HG02763 (cell line): Measurements from ENCODE around the gene CARD10.
A peak's percentile ranks its signal among the peaks of the same experiment; 100 is the strongest.

ENCODE experiments used
- ATAC-seq: cut with Tn5 transposase; IDR thresholded peaks from one replicate; pipeline ENCODE4 v1.9.1; 2021; ENCODE audit warnings: mild to moderate bottlenecking, moderate library complexity; ENCODE audit not compliant: unreplicated experiment

Gene CARD10

DNA sequence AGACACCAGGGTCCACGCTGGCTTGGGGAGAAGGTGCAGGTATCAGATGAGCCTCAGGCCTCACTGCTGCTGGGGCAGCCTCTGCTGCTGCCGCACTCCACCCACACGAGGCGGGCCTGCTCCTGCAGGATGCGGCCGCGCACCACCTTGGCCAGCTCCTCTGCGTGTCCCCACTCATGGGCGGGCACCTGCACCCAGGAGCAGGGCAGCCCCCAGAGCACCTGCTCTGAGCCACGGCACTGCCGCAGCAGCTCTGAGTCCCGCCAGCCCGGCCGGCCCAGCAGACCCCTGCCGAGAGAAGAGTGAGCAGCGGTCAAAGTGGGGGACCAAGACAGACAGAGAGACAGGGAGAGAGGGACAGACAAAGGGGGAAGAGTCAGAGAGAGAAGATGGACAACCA, 28.1 kb downstream of the CARD10 start:
- no peak for ATAC-seq

DNA sequence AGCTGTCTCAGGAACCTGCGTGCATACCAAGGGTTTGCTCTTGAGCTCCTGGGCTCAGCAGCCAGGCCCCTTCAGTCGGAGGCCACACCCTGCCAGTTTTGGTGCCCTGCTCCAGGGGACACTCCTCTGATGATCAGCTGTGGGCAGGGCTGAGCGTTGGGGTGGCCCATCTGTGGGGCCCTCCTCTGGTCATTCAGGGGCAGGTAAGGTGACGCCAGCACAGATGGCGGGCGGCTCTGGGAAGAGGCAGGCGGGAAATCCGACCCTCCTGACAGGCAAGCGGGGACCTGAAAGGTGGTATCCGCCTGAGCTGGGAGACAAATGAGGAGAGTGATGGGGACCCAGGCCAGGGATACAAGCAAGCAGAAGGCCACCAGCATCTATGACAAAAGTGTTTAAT, 29.2 kb downstream of the CARD10 start:
- ATAC-seq = no peak

DNA sequence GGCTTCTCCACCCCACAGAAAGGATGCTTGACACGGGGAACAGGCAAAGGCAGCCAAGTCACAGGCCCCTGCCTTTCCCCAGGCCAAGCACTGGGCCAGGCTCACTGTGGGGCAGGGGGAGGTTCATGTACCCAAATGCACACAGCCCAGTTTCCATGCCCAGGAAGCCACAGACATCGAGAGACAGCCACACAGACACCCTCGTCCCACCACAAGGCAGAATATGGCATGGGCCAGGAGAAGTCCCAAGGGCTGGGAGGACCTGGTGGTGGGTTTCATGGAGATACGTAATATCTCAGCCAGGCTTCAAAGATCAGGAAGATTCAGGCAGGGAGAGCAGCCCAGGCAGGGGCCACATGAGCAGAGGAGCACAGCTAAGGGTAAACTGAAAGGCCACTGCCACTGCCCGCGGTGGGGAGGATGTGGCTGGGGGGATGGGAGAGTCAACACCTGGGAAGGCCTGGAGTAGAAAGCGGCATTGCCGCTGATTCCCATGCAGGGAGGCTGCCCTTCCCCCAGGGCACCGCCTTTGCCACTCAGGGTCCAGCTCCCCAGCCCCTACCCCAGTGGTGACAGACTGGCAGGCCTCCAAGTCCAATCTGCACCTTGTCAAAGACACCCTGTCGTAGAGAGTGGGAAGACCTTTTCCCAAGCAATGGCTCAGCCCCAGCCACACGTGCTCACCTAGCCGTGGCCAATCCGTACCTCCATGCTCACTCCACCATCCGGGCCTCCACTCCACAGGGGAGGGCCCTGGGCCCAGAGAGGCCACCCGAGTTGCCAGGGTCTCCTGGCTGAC, 30.7 kb downstream of the CARD10 start:
- no peak for ATAC-seq

DNA sequence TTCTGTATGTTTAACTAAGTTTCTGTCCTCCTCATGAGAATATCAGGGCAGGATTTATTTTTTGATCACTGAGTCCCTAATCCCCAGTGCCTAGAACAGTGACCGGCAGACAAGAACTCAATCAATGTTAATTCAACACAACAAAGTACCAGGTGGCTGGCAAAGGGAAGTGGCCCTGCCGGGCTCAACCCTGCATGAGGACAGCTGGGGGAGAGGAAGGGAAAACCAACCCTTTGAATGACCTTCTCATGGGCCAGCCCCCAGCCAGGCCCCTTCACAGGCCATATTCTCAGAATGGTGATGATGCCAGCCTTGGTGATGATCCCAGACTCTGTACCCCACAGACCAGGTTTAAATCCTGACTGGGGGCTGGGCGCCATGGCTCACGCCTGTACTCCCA, 31.6 kb downstream of the CARD10 start:
- ATAC-seq = no peak

DNA sequence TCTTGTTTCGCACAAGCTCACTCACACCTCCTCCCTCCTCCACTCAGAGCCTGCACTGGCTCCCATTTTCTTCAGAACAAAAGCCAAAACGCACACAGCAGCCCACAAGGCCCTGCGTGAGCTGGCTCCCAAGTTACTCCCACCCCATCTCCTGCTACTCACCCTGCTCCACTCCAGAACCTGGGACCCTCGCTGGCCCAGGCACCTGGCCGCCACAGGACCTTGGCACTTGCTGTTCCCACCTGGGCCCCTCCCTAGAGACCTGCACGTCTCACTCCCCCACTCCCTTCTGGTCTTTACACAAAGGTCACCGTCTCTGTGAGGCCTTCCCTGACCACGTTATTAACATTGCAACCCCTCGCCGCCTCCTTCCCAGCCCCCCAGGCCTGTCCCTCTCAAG, 32.1 kb downstream of the CARD10 start:
- ATAC-seq = no peak

DNA sequence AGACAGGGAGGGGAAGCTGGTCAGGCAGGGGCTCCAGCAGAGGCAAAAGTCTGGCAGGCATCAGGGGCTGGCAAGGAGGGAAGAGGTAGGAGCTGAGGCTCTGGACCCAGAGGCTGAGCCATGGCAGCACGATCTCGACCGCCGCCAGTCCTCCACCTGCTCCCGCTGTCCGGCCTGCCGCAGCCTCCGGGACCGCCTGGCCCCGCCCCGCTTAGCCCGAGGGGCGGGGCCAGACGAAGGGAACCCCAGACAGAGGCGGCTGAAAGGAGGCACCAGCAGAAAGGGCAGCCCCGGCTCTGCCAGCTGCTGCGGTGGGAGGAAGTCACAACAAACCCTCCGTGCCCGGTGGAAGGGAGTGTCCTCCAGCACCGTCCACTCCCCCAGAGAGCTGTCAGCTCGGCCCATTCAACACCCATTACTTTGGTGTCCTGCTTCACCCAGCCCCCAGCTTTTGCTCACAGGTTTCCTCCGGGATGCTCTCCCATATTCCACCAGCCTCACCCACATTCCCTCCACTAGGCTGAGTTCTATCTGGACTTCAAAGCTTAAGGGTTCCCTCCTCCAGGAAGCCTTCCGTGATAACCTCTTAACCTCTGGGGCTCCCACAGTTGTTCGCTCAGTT, 32.9 kb downstream of the CARD10 start, which contains the start of gene MFNG:
Gene MFNG, minus strand, starts transcription at position 161 of the 622 bp plus-strand sequence. CDS start 207 bp downstream, outside the sequence.
- peak; percentile 58 for ATAC-seq

DNA sequence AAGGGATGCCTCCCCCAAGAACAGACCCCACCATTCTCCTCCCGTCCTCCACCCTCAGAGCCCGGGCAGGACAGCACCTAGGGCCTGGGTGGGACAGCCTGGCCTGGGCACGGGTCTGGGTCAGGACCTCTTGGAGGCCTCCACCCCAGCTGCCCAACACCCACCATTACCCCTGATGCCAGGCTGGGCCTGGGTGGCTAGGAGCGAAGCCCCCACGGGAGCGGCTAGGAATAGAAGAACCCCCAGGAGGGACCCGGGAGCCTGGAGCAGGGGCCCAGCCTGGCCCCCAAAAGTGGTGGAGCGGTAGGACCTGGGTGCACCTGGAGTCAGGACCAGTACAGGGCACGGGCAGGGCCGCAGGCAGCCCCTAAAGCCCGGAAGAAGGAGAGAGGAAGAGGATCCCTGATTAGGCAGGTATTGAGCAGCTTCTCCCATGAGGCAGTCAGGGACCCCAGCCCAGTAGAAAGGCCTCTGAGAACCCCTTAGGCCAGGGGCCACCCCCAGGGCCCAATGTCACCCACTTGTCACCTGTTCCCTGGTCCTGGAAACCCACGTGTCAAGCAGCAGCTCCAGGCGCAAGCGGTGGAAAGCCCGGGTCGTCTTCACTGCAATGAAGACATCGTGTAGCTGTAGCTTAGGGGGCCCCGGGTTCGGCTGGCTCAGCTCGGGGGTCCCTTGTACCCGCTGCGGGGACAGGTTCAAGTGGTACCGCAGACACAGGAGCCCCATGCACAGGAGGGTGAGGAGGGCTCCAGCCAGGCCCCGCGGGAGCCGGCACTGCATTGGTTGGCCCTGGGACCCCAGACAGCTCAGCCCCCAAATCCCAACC, 33.6 kb downstream of the CARD10 start:
- peak; percentile 15 for ATAC-seq

DNA sequence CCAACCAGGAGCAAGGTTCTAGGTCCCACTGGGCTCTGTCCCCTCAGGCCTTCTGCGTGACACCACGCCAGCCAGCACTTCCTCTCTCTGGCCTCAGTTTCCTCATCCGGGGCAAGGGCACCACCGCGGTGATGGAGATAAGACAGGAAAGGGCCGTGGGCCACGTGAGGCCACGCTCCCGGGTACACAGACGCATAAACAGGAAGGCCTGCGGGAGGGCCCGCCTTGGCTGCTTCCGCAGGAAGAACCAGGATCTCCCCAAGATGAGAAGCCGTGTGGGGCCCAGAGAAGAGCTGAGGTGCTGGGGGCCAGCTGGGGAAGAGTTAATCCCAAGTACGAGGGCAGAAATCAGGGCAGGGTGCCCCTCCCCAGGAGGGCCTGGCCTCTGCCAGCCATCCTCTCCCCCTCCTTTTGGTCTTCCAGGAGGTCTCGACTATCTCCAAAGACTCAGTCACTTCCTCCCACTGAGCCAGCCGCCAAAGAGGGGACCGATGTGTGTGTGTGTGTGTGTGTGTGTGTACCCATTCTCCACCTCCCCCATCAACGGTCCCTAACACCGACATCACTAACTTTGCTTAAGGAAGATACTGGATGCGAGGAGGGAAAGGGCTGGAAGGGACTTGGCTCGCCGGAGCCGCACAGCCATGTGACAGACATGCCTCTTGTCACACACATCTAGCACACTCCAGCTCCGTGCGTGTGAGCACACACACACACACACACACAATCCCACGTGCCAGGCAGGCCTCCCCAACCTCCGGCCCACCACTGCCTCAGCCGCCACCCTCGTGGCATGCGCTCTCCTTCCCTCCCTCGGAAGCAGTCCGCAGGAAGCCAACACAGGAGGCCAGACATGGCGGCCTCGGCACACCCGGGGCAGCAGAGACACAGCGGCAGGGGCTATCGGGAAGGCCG, 34.5 kb downstream of the CARD10 start:
- peak; percentile 35 for ATAC-seq

DNA sequence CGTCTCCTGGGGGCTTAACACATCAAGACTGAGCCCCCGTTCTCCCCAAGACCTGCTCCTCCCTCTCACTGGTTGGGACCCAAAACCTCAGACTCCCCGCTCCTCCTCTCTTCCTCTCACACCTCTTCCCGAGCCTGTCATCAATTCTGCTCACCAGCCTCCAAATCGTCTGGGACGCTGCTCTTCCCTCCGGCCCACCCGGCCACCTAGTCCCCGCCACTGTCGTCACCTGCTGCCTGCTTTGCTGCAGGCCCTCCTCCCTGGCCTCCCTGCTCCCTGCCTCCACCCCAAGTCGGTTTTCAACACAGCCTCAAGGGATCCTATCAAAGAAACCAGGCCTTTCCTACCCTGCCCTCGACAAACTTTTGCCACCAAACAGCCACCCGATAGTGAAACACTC, 36.2 kb downstream of the CARD10 start:
- ATAC-seq = no peak

DNA sequence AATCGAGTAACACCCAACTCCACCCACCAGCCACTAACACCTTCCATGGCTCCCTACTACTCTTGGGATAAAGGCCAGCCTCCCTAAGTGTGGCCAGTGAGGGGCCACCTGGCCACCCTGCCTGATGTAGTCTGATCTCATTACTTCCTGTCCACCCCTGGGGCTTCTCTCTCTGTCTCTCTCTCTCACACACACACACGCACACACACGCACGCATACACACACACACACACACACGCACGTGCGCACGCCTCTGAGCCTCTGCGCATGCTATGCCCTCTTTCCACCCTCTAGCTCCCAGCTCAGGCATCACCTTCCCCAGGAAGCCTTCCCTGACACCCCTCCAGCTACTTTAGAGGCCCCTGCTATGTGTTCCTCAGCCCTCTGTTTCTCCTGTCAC, 37.0 kb downstream of the CARD10 start:
- no peak for ATAC-seq

DNA sequence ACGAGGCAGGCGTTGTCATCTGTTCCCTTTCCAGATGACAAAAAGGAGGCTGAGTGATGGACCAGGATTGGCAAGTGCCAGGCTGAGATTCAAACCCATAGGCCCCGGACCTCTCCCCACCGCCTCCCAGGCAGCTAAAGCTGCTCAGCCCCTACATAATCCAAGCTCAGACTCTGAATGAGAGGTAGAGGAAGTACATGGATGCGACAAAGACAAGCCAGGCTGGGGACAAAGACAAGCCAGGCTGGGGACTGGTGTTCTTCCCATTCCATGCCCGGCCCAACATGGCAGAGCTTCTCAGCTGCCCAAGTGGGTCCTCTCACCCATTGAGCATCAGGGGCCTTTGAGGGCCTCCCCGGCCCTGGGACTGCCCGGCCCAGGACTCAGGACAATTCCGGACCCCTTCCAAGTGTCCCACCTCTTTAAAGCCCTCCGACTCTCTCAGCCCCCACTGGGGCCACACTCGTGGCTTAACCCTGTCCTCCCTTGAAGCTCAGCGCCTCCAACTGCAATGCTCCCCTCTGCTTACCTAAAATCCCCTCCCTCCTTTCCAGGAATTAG, 37.8 kb downstream of the CARD10 start:
- ATAC-seq = no peak

DNA sequence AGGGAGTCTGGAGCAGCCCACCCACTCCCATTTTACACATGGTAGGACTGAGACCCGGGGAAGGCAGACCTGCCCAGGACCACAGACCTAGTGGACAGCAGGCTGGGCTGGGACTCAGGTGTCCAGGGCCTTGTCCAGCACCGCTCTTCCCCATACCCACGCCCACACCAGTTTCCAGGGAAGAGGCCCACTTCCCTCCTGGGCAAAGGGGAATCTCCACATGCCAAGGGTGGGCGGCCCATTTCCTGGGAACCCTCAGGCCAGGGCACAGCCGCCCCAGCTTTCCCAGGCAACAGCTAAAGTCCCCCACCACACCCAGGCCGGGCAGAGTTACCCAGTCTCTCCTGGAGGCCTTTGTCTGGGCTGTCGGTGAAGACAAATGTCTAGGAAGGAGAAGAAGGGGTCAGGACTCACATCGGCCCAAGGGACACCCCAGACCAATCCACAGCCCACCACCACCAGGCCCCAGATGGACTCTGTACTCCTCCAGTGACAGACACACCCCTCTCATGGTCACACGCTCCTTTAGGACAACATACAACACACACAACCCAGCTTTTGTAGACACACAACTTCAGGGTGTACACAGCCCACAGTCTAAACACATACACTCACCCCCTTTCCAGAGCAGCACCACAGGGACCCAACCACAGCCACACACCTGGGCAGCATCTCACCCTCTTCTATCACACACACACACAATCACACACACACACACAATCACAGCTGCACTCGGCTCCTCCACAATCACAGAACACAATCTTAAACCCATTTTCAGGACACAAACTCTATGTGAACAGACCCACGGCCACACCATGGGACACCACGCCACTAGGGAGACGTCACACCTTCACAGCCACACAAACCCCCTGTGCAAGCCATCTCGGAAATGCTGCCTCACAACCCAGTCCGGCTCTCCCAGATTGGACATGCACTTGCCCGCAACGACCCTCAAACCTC, 38.5 kb downstream of the CARD10 start:
- ATAC-seq = no peak

DNA sequence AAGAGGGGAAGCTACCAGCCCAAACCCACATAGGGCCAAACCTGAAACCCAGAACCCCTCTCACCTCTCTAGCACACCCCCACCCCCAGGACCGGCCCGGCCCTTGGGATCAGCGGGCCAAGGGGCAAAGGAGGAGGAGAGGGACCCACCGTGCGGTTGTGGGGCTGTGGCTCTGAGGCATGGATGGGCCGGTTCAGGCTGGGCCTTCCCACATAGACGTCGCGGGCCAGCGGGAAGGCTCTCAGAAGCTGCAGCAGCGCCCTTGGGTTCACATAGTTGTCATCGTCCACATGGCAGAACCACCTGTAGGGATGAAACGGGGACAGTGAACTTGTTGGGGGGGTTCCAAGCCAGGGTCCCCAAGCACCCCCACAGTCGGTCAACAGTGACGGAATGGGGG, 40.0 kb downstream of the CARD10 start:
- no peak for ATAC-seq

DNA sequence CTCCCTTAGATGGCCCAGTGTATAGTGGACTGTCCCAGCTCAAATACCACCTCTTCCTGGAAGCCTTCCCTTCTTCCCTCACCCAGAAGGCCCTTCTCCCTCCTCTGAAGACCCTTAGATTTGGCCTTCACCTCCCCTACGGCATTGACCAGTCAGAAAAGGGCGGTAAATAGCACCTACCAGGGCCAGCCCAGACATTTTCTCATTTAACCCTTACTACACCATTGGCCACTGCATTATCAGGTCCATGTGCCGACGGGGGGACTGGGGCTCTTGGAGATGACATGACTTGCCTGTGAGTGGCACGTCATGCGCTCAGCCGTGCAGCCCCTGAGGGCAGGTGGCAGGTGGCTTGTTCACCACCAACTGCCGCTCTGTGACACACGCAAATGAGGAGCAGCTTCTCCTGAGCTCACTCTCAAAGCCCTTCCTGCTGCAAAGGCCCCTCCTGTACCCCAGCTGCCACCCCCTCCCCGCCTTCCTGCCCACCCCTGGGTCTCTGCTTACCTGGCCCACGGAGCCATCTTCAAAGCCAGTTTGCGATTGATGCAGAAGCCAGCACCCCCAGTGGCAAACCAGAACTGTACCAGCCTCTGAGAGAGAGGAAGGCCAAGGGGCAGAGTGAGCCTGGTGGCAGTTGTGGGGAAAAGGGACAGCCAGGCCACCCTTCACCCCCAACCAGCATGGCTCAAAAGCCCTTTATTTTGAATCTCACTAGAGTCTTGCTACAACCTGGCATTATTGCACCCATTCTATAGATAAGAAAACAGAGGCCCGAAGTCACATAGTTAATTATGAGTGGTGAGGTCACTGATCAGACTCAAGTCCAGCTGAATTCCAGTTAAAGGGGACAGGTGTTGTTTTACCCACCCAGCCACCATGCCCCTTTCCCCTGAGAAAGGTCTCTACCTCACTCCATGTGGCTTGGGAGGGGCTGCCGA, 42.6 kb downstream of the CARD10 start:
- ATAC-seq = no peak

DNA sequence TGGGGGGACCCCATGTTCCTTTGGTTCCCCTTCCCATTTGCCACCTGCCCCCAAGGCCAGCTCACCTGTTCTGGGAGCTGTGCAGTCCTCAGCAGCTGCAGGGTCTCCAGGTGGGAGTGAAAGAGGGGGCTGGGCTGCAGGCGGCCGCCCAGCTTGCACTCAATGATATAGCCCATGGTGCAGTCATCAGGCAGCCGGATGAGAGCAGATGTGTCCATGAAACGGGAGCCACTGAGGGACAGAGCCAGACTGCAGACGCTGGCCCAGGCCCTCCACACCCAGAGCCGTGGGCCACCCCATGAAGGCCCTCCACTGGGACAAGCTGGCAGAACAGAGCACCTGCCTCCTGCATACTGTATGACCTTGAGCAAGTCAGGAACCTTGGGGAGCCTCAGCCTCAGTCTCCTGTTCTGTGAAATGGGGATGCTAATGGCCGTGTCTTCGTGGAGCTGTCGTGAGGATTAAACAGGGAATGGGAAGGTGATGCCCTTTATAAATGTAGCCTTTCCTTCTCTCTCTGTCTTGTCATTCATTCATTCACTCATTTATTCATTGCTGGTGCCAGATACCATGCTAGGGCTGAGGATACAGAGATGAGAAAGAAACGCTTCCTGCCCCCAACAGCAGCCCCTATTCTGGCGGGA, 44.6 kb downstream of the CARD10 start:
- no peak for ATAC-seq

DNA sequence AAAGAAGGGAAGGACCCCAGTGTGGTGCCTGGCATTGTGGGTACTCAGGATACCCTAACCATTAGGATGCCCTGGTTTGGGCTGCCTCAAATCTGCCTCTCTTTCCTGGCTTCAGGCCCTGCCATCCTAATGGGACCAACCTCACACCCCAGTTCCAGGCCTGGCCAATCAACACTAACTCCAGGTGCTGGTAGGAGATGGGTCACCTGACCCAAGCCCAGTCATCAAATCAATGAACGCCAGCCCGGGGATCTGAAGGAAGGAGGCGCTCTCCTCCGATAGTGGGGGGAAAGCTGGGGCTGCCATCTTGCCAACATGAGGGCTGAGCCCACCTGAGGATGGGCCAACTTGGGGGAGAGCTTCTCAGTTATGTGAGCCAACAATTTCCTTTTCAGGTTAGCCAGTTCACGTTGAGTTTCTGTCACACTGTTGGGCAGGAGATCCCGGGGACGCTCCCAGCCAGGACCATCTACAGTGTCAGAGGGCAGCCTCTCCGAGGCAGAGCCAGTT, 45.7 kb downstream of the CARD10 start:
- ATAC-seq = no peak

DNA sequence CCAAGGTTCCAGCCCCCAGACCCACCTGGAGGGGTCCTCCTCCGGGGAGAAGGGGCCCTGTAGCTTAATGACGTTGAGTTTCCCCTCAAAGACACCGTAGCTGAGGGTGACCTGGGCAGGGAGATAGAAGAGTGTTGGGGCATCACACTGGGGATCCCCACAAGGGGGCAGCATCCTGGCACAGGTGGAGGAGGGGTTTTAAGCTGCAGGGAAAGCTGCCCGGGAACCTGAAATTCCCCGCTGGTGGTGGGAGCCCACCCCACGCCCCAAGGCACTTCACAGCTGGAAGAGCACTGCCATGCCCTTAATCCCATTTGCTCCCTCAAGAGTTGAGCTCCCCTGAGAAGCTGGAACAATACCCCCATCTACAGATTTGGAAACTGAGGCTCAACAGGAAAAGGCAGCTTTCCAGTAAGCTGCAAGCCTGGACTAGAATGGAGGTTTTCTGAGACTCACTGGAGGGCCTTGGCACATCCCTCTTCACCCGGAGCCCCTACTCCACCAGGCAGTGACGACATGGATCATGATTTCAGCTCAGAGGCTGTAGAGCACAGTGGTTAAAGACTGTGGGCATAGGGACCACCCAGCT, 46.7 kb downstream of the CARD10 start:
- no peak for ATAC-seq
